Stimulated activated CD4-positive, alpha-beta T cell treated with anti-CD3 and anti-CD28 coated beads, Interleukin-4, amount 100 ng/mL, for 1 hour (primary cell): ENCODE data around the gene EEIG1.
"Not testable (repeated sequence)": the region's sequence is repeated elsewhere in the genome, so short reads cannot be mapped to it uniquely, and the experiment has no call there.

ENCODE experiments used
- DNase-seq: peaks from one replicate; pipeline ENCODE4 v3.0.0-alpha.2; 2020

Gene EEIG1

DNA sequence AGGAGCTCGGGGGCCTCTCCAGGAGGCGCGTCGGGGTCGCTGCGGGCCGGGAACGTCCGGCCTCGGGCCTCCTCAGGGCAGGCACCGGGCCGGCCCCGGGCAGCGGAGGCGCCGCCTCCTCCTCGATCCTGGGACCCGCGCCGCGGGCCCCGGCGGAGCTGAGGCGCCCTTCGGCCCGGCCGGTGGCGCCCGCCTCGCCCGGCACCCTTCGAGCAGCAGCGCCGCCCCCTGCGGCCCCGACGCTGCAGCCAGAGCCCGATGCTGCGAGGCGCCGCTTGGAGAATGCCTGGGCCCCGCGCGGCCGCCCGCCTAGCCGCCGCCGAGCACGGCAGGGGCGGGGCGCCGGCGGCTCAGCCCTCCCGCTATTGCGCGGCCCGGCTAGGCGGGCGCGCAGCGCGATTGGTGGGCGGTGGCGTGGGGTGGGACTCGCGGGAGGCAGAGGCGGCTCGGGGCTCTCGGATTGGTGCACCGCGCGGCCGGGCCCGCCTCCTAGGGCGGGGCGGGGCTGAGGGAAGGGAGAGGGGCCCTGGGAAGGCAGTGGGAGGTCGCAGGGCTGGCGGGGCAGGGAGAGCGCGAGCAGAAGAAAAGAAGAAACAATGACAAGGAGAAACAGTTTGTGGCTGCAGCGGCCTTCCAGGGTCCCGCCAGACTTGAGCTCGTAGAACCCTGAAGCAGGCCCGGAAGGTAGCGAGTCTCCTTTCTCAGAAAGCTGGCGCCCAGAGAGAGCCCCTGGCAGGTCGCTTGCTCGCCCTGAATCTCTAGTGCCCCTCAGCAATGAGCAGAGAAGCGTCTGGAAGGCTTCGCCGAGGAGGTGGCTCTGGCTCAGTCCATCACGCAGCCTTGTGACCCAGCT lies at the start of gene EEIG1:
TSS of gene EEIG1 (minus strand) at position 284 of the 853 bp plus-strand sequence. CDS start 852 bp downstream, outside the sequence.
- peak; percentile 99 for DNase-seq

DNA sequence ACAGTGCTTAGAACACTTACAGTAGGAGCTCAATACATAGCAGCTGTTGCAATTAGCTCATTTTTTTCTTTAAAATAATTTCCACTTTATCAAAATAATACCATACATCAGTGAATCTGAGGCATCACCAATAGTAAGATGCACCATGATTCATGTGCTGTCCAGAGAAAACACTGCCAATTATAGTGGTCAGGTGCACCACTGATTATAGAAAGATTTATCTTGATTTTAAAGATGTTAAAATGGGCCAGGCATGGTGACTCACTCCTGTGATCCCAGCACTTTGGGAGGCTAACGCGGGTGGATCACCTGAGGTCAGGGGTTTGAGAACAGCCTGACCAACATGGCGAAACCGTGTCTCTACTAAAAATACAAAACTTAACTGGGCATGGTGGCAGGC lies 46.9 kb upstream of the EEIG1 start:
- DNase-seq: no peak

DNA sequence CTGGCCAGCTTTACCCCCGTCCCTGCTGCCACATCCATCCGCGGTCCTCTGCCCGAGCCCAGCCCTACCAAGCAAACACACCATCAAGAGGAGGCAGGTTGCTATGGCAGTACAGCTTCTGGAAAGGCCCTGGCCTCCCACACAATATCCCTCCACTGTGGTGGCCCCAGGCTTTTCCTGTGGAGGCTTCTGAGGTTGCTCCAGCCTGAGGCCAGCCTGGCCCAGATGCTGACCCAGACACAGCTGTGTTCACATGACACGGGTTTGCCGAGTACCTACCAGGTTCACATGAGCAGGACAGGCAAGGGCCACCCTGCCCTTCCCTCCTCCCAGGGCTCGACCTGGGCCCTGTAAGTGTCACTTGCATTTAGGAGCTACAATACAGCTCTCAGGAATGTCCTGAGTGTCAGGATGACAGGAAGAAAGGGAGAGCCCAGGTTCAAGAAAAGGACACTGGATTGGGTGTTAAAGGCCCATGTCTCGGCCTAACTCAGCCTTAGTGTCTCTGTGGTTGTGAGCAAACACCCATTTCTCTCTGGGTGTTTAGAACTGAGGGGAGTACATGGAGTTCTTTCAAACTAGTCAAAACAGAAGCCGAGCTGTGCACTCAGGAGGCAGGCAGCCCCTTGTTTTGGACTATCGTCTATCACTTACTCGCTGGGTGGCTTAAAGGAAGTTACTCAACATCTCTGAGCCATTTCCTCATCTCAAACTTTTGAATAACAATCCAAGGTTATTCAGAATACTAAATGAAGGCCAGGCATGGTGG lies 46.2 kb upstream of the EEIG1 start:
- DNase-seq: peak; percentile 44

DNA sequence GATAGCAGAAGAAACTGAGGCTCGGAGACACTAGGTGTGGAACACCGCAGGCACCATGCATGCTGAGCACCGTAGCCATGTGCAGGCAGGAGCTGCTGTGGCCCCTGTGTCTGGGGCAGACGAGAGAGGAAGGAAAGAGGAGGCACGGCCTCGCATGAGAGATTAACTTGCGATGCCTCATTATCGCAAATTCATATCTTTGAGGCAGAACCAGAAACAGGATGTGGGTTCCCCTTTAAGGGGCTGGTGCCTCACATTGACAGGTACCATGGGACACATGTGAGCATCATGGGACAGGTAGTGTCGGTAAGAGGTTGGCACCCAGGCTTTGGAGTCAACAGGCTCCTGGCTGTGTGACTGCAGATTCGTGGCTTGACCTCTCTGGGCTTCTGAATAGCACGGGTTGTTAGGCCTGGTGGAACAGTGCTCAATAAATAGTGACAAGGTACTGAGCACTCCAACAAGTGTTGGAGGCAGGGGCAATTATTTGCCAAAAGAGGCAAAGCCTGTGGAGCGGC lies 45.5 kb upstream of the EEIG1 start:
- DNase-seq: peak; percentile 64

DNA sequence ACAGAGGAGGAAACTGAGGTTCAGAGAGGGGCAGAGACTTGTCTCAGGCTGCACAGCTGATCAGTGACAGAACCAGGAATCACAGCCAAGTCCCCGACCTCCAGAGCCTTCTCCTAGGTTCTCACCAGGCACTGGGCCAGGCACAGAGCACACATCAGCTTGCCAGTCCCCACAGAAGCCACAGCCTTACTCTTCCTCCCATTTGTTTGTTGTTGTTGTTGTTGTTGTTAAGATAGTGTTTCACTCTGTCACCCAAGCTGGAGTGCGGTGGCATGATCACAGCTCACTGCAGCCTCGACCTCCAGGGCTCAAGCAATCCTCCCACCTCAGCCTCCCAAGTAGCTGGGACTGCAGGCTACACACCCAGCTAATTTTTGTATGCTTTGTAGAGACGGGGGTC lies 44.9 kb upstream of the EEIG1 start:
- no peak for DNase-seq

DNA sequence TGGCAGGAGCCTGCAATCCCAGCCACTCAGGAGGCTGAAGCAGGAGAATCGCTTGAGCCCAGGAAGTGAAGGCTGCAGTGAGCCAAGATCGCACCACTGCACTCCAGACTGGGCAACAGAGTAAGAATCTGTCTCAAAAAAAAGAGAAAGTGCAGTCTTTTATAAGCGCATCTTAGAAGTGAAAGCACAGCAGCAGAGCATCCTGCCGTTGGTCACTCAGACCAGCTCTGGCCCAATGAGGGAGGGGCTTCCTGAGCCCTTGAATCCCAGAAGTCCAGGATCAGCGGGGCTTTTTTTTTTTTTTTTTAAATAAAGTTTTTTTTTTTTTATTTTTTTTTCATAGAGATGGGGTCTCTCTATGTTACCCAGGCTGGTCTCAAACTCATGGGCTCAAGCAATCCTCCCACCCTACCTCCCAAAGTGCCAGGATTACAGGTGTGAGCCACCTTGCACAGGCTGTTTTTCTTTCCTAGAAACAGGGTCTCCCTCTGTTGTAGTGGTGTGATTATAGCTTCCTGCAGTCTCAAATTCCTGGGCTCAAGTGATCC lies 44.0 kb upstream of the EEIG1 start:
- DNase-seq: no peak

DNA sequence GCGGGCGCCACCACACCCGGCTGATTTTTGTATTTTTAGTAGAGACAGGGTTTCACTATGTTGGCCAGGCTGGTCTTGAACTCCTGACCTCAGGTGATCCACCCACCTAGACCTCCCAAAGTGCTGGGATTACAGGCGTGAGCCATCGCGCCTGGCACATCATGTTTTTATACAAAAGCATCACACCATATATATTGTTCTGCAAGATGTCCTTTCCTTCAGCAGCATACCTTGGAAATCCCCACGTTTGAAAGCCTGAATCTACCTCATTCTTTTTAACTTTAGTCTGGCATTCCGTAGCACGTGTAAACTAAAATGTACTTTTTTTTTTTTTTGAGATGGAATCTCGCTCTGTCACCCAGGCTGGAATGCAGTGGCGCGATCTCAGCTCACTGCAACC lies 42.9 kb upstream of the EEIG1 start:
- not testable (repeated sequence) for DNase-seq

DNA sequence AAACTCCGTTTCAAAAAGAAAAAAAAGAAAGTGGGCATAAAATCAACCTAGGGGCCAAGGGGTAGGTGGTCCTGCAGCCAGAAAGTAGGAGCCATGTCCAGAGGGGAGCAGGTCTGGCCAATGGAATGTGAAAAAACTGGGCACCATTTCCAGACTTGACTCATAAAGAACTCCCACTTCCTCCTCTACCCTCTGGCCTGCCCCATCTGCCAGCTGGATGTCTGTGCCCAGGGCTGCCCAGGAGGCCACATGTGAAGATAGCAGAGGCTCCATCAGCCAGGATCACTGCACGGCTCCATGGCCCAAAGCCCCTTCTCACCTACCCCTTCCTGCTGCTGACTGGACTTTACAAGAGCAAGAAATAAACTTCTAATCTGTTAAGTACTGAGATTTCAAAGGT lies 42.1 kb upstream of the EEIG1 start:
- no peak for DNase-seq

DNA sequence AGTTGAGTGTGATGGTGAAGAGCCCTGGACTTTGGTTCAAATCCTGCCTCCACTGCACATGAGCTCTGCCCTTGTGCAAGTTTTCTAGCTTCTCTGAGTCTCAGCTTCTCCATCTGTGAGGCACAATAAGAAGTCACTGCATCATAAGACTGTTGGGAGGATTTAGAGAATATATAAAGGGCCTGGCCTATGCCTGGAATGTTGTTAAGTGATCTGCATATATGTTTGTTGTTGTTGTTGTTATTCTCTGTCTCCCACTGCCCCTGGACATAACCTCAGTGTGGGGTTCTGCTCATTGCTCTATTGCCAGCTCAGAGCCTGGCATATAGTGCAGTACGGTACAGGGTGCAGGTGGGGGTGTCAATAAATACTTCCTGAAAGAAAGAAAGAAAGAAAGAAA lies 40.3 kb upstream of the EEIG1 start:
- DNase-seq: no peak

DNA sequence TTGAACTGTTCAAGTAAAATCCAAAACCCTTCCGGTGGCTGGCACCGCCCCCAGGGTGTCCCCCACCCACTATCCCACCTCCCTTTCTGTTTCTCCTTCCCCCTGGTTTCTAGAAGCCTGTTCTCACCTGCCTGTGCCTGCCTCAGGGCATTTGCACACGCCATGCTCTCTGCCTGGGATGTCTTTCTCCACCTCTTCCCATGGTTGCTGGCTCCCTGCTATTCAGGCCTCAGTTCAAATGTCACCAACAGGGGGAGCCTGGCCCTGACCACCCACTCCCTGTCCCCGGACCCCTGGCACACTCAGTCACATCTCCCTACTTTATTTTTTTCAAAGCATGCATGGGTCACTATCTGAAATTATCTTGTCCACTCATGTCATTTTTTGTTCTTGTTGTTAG lies 39.9 kb upstream of the EEIG1 start:
- DNase-seq: no peak

DNA sequence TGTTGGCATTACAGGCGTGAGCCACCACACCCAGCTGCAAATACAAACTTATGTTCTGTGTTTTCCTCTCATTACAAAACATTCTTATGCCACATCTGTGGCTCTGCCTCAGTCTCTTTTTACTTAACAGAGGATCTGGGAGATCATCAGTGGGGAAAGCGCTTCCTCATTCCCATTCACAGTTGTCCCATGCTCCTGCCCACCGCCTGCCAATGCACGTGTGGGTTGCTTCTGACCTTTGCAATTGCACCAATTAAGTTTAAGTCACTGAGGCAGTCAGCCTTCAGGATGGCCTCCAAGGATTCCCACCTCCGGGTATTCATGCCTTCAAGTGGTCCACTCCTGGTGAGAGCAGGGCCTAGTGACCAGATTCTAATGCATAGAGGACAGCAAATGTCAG lies 34.9 kb upstream of the EEIG1 start:
- no peak for DNase-seq

DNA sequence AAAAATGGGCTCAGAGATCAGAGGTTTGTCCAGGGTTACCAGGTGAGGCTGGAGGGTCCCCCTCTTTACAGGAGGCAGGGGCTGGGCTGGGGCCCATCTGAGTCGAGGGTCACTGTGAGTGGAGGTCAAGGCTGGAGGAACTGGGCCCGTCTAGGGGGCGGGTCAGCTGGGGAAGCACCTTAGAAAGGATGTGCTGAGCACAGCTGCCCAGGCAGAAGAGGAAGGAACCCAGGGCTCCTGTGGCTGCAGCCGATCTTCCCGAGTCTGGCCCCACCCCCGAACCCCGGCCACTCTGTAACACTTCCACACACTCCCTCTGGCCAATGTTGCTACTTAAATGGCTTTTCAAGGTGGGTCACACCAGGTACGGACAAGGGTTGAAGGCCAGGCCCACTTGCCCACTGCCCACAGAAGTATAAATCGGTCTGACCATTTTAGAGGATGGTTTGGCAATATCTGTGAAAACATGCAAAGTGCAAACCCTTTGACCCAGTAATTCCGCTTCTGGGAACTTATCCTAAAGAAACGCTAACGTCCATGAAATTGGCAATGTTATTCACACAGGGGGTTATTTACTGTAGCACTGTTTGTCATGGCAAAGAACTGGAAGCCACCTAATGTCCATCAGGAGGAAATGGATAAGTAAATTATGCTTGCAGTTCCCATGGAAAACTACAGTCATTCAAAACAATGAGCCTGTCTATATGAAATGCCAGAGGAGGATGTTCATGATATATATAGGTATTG lies 30.5 kb upstream of the EEIG1 start:
- DNase-seq: no peak

DNA sequence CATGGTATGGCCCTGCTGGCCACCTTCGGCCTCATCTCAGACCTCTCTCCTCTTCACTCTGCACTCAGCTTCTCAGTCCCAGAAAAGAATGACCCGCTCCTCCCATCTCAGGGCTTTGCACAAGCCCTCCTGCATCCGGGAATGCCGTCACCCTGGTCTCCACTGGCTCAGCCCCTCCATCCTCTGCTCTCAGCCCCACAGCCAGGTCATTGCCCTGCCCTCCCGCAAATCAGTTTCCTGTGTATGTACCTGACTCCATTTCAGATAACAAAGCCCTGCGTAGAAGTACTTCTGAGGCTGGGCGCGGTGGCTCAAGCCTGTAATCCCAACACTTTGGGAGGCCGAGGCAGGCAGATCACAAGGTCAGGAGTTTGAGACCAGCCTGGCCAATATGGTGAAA lies 28.9 kb upstream of the EEIG1 start:
- no peak for DNase-seq

DNA sequence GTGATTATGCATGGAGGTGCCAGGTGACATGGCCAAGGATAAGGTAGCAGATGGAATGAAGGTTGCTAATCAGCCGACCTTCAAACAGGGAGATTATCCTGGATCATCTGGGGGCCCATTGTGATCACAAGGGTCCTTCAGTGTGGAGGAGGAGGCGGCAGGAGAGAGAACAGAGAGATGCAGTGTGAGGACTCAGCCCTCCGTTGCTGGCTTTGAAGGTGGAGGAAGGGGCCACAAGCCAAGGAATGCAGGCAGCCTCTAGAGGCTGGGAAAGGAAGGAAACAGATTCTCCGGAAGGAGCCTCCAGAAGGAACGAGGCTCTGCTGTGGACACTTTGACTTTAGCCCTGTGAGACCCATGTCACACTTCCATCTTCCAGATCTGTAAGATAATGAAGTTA lies 27.4 kb upstream of the EEIG1 start:
- DNase-seq: no peak

DNA sequence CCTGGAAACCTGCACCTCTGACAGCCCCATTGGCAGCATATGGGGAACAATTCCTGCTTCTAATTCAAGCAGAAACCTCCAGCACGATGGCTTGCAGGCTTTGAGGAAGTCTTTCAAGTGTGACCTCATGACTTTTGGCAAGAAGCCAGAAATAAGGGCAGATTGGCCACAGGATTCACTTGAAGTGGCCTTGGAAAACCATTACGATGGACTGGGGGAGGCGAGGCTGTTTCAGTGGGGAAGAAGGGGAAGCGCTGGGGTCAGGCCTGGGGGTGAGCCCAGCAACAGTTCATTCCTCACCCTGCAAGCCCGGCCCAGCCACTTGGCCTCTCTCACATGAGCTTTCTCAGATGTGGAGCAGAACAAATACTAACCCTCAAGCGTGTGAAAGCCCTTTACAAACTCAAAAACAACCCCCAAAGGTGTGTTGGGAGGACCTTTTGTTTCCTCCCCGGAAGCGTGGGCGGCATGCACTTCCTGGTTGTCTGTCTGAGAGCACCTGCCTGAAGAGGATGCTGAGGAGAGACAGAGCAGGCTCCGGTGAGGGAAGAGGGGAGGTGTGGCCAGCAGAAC lies 26.9 kb upstream of the EEIG1 start:
- peak; percentile 92 for DNase-seq

DNA sequence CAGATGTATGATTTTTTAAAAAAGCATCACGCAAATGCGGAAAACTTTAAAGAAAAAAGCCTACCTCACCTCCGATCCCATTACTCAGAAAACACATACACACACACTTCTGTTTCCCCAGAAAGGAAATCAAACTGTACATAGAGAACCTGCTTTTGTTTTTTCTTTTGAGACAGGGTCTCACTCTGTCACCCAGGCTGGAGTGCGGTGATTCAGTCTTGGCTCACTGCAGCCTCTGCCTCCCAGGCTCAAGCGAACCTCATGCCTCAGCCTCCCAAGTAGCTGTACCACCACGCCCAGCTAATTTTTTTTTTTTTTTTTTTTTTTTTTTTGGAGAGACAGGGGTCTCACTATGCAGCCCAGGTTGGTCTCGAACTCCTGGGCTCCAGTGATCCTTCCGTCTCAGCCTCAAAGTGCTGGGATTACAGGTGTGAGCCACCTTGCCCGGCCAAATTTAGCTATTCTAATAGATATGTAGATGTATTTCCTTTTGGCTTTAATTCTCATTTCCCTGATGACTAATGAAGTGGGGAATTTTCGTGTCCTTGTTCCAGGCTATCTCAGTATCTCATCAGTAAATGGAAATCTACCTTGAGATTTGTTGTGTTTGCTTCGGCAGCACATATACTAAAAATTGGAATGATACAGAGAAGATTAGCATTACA lies 25.7 kb upstream of the EEIG1 start:
- DNase-seq: no peak

DNA sequence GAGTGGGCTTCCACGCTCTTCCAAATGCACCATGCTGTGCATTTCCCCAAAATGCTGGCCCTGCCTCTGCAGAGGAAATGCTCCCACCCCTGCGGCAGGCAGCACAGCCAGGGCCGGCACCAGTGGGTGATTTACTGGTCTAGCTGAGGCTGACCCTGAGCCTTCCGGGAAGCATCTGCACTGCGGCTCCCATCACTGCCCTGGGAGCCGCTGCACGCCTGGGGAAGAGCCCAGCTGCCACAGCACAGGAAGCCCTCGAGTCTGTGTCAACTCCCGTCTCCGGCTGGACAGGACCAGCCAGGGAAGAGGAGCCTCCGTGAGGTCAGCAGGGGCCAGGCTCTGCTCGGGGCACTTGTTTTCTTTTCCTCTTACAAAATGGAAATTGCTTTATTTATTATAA lies 25.1 kb upstream of the EEIG1 start:
- no peak for DNase-seq

DNA sequence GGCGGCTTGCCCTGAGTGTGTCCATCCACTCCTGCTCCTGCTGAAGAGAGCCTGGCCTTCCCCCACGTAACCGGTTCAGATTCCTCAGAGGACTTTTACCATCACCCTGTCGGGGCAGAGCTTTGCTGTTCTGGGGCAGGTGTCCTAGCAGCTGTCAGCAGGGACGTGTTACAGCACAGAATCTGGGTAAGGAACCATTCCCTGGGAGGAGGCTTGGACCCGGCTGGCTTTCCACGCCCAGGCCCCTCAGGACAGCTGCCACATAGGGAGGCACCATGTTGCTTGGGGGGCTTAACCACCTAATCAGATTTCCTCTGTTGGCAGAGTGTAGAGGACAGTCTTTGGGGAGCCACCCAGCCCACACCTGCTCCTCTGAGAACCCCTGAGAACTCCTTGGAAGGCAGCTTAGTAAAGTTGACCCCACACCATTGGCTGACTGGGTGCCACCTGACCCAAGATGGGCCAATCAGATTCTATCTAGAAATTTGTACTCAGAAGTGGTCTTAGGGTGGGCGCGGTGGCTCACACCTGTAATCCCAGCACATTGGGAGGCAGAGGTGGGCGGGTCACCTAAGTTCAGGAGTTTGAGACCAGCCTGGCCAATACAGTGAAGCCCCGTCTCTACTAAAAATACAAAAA lies 23.3 kb upstream of the EEIG1 start:
- DNase-seq: no peak

DNA sequence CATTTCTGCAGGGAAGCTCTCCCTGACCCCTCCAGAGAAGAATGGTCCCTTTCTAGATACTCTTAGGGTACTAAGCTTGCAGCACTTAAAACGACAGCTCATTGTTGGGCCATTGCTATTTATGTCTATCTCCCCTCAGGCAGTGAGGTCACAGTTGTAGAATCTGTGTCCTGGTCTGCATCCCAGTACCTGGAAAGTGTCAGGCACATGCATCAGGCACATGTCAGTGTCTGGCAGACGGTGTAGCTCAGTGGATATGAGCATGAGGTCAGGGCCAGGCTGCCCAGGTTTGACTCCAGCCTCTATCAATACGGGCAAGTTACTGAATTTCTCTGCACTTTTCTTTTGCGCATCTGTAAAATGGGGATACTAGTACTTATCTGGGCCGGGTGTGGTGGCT lies 22.2 kb upstream of the EEIG1 start:
- DNase-seq: no peak

DNA sequence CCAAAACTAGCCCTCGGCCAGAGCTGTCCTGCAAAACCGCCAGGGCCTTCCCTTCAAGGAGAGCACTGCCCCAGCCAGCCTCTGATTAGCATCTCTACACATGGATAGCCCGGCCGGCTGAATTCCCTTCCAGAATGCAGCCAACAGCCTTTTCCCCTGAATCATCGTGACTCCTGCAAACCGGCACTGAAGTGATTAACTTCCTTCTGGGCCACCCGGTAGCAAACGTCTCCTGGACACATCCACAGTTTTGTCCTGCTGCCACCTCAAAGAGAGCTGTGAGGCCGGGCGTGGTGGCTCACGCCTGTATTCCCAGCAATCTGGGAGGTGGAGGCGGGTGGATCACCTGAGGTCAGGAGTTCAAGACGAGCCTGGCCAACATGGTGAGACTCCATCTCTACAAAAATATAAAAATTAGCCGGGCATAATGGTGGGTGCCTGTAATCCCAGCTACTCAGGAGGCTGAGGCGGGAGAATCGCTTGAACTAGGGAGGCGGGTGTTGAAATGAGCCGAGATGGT lies 21.1 kb upstream of the EEIG1 start:
- DNase-seq: no peak

DNA sequence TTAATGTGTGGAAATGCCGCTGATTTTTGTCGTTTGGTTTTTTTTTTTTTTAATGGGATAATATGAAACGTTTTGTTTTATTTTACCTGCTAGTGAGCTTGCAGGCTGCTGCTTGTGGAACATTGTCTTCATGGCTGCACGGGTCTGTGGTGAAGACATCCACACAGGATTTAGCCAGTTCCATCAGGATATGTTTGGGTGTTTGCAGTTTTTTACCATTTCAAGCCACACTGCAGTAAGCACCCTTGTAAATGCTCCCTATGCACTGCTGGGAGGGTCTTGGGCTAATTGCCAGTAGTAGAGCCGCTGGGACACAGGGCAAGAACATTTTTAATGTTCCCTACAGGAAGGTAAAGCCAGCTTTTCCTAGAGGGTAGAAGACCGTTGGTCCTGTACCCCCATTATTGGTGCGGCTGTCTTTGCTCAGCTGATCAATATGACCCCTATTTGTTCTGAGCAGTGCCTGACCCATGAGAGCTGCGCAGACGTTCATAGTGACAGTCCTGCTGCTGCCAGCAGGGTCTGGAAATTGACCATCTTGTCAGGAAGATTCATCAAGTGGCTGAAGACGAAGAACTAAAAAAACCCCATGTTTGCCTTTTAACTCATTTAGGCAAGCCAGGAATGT lies 20.5 kb upstream of the EEIG1 start:
- DNase-seq: no peak
